EH (cell line): ENCODE measurements around the gene CDX1.
A peak's percentile ranks its signal among the peaks of the same experiment; 100 is the strongest.

Experiments
- DNase-seq: peaks from one replicate; pipeline ENCODE4 v3.0.0-alpha.2; 2015; ENCODE audit warnings: low read depth

The CDX1 gene

GRCh38 chr5:150166650-150167511 lies at the start of gene CDX1:
Gene CDX1 (plus strand): TSS chr5:150166778. CDS start chr5:150166877, 99 bp downstream.
- no peak for DNase-seq

GRCh38 chr5:150117945-150118560 lies 48.5 kb upstream of the CDX1 start:
- DNase-seq = peak; percentile 3

- no peak for DNase-seq
These were observed 47.9 kb upstream of the CDX1 start for GRCh38 chr5:150118561-150119229.

- DNase-seq = no peak
These were observed 47.0 kb upstream of the CDX1 start for GRCh38 chr5:150119421-150120061.

- DNase-seq = no peak
These were observed 46.5 kb upstream of the CDX1 start for GRCh38 chr5:150120062-150120441.

- no peak for DNase-seq
These were observed 45.7 kb upstream of the CDX1 start for GRCh38 chr5:150120617-150121447.

GRCh38 chr5:150121448-150122157 lies 45.0 kb upstream of the CDX1 start:
- no peak for DNase-seq

- no peak for DNase-seq
These were observed 44.4 kb upstream of the CDX1 start for GRCh38 chr5:150122158-150122510.

GRCh38 chr5:150122536-150123481 lies 43.8 kb upstream of the CDX1 start:
- no peak for DNase-seq

GRCh38 chr5:150123542-150123941 lies 43.0 kb upstream of the CDX1 start:
- no peak for DNase-seq

- no peak for DNase-seq
These were observed 42.4 kb upstream of the CDX1 start for GRCh38 chr5:150124111-150124557.

GRCh38 chr5:150124596-150124995 lies 42.0 kb upstream of the CDX1 start:
- DNase-seq = no peak

- DNase-seq = no peak
These were observed 41.2 kb upstream of the CDX1 start for GRCh38 chr5:150125334-150125733.

GRCh38 chr5:150126199-150126920 lies 40.2 kb upstream of the CDX1 start:
- no peak for DNase-seq

GRCh38 chr5:150126921-150127265 lies 39.7 kb upstream of the CDX1 start:
- DNase-seq = no peak

GRCh38 chr5:150129454-150129812 lies 37.1 kb upstream of the CDX1 start:
- no peak for DNase-seq

- peak; percentile 77 for DNase-seq
These were observed 36.6 kb upstream of the CDX1 start for GRCh38 chr5:150129813-150130492.

- no peak for DNase-seq
These were observed 36.1 kb upstream of the CDX1 start for GRCh38 chr5:150130493-150130922.

- DNase-seq = peak; percentile 51
These were observed 35.1 kb upstream of the CDX1 start for GRCh38 chr5:150131461-150131860.
